Measurements from ENCODE around the gene BDNF.

BDNF gene

DNA sequence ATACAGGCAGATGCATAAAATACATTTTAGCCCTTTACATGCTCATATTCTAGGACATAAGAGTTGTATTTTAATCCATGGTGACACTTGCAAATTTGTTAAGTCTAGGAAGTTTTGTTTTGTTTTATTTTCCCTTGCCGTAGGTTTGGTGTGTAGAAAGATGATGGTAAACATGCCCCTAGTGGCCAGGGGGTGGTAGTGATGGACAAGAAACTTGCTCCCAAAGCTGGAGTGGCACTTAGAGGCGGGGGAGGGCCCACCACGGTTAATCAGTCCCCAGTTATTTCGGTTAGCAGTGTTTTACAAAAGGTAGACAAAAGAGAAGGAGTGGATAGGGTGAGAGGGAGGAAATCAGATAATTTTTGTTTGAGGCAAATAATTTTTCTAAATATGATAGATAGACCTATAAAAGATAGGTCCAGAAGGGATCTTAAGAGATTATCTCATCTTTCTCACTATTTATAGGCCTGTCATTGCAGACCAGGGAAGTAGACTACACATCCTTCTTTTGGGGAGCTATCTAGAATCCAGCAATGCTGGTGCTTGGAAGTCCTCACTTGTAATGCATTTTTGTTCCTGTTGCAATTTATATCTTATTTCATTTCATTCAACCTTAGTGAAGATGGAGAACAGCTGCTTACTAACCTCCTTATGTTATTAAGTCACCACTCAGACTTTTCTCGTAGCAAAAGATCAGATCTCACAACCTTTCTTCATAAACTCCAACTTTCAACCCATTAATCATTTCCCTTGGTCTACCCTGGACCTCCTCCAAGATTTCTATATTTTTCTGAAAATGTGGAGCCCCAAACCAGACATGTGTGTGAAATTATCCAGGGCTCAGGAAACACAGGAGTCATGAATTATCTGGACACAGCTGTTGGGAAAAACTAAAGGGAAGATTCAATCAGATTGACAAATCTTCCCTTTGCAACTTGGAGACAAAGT is 5.9 kb upstream of the BDNF start:
- no peak for DNase-seq (ENCODE audit: low read depth in 2 of 2)

DNA sequence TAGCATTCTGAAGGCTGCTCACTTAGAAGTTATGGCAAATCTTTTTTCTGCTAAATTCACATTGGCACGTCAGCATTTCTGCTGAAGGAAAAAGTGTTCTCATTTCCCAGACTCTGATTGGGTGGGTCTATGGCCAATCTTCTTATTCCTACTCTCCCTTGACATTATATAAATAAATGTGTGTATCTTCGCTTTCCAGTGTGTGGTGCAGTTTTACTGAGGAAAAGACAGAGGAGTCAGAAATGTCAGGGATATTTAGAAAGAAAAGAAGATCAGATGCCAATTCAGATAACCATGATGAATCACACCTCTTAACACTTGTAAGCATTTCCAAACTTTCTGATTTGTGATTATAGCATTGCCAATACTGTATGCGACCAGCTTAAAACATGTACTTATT is 3.2 kb upstream of the BDNF start:
- no peak for DNase-seq (ENCODE audit: low read depth in 2 of 2)

DNA sequence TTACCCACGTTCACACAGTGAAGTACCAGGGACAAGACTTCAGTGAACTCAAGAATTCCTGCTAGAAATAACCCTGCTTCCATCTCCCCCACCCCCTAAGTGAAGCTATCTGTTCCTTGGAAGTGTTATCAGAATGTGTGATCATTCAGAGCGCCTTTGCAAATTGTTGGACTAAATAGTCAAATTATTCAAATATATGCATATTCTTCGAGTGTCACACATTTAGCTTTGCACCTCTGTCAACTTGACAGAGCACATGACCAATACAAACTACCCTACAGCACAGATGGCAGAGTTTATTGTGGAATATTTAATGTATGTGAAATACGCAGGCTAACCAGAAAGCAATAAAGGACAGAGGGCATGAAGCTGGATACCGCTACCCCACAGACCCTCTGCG is 2.6 kb upstream of the BDNF start:
- no peak for DNase-seq (ENCODE audit: low read depth in 2 of 2)

DNA sequence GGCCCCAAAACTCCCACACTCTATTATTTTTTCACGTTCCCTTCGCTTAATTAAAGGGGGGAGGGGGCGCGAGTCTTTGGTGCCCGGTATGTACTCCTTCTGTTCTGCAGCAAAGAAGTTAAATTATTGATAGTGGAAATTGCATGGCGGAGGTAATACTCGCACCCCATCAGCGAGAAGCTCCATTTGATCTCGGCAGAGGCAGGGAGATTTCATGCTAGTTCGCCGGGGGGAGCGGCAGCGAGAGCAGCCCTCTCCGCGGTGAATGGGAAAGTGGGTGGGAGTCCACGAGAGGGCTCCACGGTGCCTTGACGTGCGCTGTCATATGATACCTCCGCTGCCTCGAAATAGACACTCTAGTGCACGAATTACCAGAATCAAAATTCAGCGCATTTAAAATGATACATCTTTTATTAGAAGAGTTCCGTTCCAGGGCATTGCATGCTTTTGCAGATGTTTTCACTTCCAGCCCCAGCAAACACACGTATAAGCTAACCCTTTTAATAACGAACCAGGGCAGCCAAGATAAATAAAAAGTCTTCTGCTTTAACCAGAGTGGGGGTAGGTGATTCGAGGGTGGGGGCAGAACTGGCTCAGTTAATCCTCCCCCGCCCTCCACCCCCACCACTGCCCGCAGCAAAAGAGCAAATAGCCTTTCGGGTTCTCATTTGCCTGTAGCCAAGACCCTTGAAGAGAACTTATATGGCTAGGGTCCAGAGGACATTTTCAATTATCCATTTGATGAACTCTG is 1.3 kb upstream of the BDNF start:
- DNase-seq (ENCODE audit: low read depth in 2 of 2) = no peak

DNA sequence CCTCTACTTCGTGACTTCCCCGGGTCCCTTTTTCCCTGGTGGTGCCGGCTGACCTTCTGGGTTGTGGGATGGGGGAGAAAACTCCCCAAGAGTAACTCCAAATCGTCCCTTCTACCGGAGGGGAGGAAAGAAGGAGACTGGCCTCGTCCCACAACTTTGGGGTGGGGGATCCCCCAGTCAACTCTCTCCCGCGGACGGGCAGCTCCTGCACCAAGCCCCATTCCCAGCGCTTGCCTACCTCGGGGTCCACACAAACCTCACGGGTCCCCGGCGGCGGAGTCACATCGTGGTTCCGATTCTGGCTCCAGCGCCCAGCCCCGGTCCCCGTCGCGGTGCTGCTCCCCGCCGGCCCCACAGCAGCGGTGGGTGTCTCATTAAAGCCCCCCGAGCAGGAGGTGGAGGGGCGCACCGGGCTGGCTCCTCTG is 317 bp downstream of the BDNF start:
- DNase-seq (ENCODE audit: low read depth in 2 of 2) = no peak

DNA sequence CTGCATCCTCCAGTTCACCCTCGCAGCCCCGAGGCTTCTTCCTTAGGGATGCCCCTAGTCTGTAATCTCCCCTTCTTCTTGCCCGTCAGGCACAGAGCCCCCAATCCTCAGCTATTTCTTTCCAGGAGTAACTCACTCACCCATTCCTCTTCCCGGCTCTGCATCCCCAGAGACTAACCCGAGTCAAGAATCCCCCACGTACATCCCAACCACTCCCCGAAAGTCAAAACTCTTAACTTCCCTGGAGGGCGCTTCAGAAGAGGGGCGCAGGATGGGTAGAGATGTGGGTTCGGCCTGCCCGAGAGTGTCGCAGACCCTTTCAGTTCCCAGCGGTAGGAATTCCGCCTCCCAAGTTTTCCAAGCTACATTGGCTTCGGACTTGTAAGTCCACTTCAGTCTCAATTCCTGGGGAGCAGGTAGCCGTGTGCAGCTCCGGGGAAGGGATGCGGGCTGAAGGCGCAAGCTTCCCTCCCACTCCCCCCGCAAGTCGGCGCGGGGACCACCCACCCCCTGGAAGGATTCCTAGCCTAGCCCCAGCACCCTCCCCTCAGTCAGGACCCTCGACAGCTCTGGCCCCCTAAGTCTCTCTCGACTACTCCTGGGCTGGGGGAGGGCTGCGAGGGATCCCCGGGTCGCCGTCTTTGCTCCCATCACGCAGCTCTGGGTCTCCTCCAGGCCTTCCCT is 871 bp downstream of the BDNF start:
- no peak for DNase-seq (ENCODE audit: low read depth in 2 of 2)

DNA sequence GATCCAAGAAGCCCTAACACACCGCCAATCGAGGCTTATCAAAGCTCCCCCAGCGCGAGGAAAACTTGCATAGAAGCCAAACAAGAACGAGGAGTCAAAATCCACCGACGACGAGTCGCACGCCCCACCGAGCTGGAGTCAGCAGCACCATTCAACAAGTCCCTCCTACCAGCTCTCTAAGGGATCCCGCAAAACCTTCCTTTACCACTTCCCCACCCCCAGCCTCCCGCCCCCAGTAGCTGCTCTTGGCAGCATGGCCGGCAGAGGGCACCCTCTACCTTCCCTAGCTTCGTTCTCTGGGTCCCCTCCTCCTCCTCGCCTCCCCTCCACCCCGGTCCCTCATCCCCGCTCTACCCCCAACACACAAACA is 1.4 kb downstream of the BDNF start:
- peak; percentile 2 to 9 for DNase-seq (ENCODE audit: low read depth in 2 of 2)

DNA sequence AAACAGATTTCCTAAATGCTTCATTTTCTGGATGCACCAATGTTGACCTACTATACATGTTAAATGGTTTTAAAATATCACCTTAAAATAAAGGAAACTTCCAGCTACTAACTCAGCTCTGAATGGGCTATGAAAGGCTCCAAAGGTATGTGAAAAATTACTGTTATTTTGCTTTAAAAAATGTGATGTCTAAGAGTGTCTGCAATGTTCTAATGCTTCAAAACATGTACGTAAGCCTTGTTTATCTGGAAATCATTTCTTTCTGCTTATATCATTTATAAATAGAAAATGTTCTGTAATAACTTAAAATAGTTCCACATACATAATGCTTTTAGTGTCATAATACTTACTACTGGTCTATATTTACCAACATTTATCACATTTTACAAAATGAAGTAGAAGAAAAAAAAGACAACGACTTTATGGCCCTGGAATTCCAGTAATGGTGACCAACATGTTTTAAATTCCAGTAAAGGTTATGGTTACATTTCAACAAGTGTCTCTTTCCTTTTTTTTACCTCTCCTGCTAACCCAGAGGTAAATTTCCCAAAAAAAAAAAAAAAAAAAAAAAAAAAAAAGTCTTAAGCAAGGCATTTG is 2.5 kb downstream of the BDNF start:
- no peak for DNase-seq (ENCODE audit: low read depth in 2 of 2)

DNA sequence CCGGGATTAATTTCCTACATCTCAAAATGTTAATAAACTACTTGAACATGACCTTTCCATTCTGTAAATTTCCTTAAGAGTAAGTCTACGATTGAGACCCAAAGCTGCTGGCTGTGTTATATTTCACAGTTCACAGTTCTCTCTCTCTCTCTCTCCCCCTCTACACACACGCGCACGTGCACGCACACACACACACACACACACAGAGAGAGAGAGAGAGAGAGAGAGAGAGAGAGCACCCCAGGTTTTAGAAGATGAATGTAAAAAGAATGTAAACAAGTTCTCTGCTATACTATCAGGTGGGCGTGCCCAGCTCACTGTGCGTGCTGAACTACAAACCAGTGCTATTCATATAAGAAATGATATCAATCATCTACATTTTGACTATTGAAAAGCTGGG is 3.3 kb downstream of the BDNF start:
- no peak for DNase-seq (ENCODE audit: low read depth in 2 of 2)

DNA sequence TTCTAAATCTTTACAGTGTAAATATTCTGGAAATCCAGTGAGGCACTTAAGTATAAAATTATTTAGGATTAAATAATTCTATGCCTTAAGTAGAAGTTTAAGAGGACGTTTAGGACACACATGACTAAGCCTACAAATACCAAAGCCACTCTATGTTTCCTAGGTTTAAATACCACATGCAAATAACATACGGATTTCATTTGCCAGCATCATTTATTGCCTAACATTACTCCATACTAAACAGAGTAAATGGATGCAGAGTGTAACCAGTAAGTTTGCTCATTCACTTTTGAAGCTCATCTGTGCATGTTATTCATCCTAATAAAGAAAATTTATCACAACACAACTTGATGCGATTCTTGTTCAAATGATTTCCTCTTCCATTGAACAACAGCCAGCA is 4.1 kb downstream of the BDNF start:
- DNase-seq (ENCODE audit: low read depth in 2 of 2) = no peak

DNA sequence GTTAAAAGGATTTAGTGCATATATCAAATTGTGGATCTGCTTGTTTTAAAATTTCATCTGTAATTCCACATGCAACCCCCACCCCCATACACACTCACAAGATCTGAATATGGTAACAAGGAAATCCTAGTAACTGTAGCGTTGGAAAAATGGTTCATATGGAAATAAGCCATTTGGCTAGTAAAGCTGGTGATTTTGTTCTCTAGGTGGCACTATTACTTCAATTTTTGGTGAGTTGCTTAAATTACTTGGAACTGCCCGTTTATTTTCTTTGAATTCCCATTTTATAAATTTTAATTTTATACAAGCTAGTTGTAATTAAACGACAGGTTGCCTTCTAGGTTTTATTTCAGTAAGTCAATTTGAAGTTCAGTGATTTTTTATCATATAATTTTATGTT is 5.3 kb downstream of the BDNF start:
- DNase-seq (ENCODE audit: low read depth in 2 of 2) = no peak

DNA sequence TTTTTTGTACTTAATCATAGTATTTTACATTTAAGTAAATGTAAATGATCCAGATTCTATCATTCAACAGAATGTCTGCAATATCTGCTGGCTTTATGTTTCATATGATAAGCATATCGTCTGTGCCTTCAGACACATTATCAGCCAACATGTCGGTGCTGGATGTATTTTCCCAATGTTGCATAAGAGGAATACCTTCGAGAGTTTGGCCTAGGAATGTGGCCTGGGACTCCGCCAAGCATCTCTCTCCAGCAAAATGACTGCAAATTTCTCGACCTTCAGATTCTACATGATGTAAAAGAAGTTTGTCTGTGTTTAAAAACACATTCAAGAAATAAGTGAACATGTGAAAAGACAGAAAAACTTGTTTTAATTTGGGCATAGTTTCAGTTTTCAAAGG is 6.9 kb downstream of the BDNF start:
- DNase-seq (ENCODE audit: low read depth in 2 of 2) = no peak

DNA sequence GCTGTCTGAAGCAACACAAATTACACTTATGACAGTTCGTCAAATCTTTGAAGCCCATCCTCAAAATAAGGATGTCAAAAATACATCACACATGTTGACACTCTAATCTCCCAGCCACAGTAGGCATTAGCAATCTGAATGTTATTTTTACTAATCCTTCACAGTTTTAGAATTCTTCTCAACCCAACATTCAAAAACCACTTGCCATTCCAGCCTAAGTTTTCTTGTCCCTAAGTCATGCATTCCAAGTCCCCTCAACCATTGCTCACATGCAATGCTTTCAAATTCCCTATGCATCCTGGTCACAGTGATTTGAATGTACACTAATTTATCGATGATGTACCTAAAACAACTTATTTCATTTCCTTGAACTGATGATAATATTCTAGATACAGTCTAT is 7.5 kb downstream of the BDNF start:
- no peak for DNase-seq (ENCODE audit: low read depth in 2 of 2)

DNA sequence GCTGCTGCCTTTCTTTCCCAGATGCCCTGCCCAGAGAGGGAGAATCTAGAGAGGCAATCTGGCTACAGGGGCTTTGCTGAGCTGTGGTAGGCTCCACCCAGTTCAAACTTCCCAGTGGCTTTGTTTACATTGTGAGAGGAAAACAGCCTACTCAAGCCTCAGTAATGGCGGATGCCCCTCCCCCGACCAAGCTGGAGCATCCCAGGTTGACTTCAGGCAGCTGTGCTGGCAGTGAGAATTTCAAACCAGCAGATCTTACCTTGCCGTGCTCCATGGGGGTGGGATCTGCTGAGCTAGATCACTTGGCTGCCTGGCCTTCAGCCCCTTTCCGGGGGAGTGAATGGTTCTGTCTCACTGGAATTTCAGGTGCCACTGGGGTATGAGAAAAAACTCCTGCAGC is 12.2 kb downstream of the BDNF start:
- no peak for DNase-seq (ENCODE audit: low read depth in 2 of 2)

DNA sequence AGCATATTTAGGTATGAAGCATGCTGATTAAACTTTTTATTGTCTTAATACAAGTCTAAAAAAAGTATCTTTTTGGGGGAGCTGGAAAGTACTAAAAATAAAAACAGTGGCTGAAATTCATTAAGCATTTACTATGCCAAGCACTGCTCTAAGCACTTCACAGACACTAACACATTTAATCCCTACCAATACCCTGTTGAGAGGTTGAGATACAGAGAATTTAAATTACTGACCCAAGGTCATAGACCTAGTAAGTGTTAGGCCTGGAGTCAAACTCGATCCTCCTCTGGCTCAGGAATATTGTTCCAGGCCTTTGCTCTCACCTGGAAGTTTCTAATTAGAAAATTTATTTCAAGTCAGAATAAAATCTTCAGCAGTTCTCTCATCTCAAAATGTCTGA is 18.6 kb downstream of the BDNF start:
- no peak for DNase-seq (ENCODE audit: low read depth in 2 of 2)

DNA sequence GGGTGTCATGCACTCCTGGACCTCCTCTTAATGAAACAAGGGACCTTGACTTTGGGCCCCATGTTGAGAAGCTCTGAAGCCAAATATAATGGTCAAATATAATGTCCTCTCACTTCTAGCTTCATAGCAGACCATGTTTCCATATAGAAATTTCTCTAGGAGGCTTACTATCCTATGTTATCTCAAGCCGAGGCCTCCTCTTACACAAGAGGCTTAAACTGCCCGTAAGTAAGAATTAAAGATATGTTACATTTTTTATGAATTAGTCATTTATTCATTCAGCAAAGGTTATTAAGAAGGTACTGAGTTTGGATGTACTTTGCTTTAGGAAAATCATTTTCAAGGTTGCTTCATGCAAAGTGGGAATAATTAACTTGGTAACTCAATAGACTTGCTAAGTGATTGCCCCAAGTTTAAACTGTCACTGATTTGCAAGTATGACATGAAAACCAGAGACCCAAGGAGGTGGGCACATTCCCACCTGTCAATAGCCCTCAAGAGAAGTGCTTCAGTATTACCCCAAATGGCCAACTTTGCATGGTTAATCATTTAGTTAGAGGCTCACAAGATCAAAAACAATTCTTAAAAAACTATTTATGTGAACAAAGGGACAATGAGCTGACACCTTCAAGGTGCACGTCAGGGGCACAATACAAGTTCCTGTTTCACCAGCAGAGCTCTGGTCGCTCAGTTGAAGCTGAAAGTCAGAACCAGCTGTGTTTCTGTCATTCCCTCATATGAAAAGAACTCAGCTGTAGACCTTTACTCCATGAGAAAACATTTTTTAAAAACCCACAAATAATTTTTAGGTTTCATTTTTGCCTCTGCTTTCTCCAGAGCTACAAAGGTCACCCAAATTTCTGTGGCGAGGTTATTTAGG is 20.9 kb downstream of the BDNF start:
- no peak for DNase-seq (ENCODE audit: low read depth in 2 of 2)

DNA sequence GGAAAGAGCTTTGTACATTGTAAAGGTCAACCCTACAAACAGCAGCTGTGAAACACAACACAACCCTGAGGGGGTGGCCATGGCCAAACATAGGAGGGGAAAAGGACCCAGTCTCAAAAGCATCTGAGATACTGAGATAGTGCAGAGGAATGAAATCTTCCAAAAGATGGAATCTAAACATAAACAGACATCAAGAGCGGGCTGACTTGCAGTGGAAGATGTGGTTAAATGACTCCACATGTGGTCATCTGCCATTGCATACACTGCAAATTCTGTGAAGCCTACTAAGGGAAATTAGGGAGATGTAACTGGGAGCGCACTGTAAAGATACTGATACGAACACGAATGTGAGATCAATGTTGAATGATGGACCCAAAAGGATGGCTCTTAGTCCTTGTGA is 22.0 kb downstream of the BDNF start:
- DNase-seq (ENCODE audit: low read depth in 2 of 2) = no peak

DNA sequence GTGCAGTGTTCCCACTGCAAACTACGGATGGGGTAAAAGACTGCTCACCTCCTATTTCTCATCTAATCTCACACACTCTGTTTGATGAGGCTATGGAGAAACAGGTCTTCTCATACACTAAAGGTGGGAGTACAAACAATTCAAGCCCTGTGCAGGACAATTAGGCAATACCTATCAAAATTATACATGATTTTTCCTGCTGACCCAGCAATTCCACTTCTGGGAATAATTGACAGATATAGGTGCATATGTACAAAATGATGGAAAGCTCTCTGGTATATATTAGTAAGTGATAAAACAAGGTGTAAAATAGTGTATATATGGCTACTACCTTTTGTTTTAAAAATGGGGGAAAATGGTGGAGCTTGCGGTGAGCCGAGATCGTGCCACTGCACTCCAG is 23.1 kb downstream of the BDNF start:
- no peak for DNase-seq (ENCODE audit: low read depth in 2 of 2)

DNA sequence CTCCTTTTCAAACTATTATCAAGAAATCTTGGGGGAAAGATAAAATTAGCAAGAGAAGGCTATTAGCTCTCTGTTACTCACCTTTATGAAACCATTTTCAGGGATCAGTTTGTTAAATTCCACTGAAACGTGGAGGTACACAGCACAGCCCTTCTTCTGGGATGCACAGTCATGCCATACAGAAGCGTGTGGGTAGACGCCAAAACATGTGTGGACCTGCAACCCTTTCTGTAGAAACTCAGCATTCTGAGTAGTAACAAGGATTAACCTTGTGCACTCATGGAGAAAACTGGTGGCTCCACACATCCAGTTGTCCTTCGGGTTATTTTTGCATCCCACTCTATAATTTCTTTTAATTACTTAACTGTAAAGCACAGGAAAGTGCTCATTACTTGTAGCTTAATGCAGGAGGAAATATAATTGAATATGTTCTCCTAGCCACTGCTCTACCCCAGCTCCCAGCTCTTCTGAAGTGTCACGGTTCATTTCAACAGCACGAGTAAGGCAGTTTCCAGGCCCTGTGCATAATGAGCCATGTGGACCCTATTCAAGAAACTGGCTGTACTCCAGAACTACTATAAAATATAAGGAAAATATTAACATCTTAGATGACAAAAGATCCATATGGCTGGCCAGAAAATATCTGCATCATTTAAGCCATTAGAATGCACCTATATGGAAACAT is 26.1 kb downstream of the BDNF start:
- no peak for DNase-seq (ENCODE audit: low read depth in 2 of 2)

DNA sequence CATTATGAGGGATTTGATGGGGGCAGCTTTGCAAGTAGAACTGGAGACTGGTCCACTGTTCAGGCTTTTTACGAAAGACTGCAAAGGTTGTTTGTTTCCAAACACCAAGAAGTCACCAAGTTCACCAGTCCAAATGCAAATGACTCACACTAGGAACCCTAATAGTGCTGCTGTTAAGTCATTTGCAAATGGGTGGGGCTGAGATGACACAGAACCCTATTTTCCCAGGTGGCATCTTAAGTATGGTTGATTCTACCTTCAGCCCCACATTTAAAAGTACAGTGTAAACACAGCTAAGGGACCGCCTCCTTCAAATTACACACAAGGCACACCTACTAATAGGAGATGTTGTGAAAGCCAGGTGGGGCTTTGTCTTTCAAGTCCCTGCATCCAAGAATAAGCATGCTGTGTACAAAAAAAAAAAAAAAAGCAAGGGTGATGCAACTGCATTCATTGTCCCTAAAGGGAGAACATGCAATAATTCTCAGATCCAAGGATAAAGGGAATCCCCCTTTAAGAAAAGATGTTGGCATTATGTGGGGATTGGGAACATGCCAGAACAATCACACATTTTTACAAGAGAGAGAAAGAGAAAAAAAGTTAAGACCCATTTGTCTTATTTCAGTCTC is 27.3 kb downstream of the BDNF start:
- DNase-seq (ENCODE audit: low read depth in 2 of 2) = no peak

All from stimulated activated CD8-positive, alpha-beta memory T cell treated with anti-CD3 and anti-CD28 coated beads, Interleukin-15, amount 100 ng/mL, for 4 hours (primary cell).